COLO668 (cell line): ENCODE results near the gene GPR137C.

Experiments used
- DNase-seq: peaks from one replicate; lab custom pipeline; 2025; ENCODE audit not compliant: unreplicated experiment; lab: John Stamatoyannopoulos, UW

GPR137C gene

GRCh38 chr14:52558688-52559087 lies 6.1 kb downstream of the GPR137C start:
- no peak for DNase-seq

- no peak for DNase-seq
These were observed 10.5 kb downstream of the GPR137C start for GRCh38 chr14:52563120-52563519.

GRCh38 chr14:52568454-52568853 lies 15.8 kb downstream of the GPR137C start:
- DNase-seq, result peak; percentile 56

- no peak for DNase-seq
These were observed 23.2 kb downstream of the GPR137C start for GRCh38 chr14:52575858-52576257.

GRCh38 chr14:52583544-52583943 lies 30.9 kb downstream of the GPR137C start:
- no peak for DNase-seq

GRCh38 chr14:52589646-52590045 lies 37.0 kb downstream of the GPR137C start:
- no peak for DNase-seq

GRCh38 chr14:52590318-52590717 lies 37.7 kb downstream of the GPR137C start:
- no peak for DNase-seq

- no peak for DNase-seq
These were observed 43.7 kb downstream of the GPR137C start for GRCh38 chr14:52596320-52596719.

- no peak for DNase-seq
These were observed 44.2 kb downstream of the GPR137C start for GRCh38 chr14:52596861-52597260.

GRCh38 chr14:52598568-52598967 lies 45.9 kb downstream of the GPR137C start:
- DNase-seq, result no peak

- DNase-seq, result no peak
These were observed 47.3 kb downstream of the GPR137C start for GRCh38 chr14:52599974-52600373.

GRCh38 chr14:52602131-52602530 lies 49.5 kb downstream of the GPR137C start:
- no peak for DNase-seq

- no peak for DNase-seq
These were observed 54.4 kb downstream of the GPR137C start for GRCh38 chr14:52607061-52607460.

- no peak for DNase-seq
These were observed 56.9 kb downstream of the GPR137C start for GRCh38 chr14:52609445-52610044.

- DNase-seq, result no peak
These were observed 57.6 kb downstream of the GPR137C start for GRCh38 chr14:52610187-52610586.

- no peak for DNase-seq
These were observed 66.0 kb downstream of the GPR137C start for GRCh38 chr14:52618602-52619001.

GRCh38 chr14:52619687-52620086 lies 67.1 kb downstream of the GPR137C start:
- no peak for DNase-seq

- no peak for DNase-seq
These were observed 87.5 kb downstream of the GPR137C start for GRCh38 chr14:52640137-52640536.

- DNase-seq, result no peak
These were observed 89.1 kb downstream of the GPR137C start for GRCh38 chr14:52641745-52642144.

GRCh38 chr14:52649511-52649910 lies 96.9 kb downstream of the GPR137C start:
- DNase-seq, result no peak

GRCh38 chr14:52650774-52651173 lies 98.1 kb downstream of the GPR137C start:
- DNase-seq, result no peak

- DNase-seq, result no peak
These were observed 104.3 kb downstream of the GPR137C start for GRCh38 chr14:52656905-52657304.

GRCh38 chr14:52660325-52660724 lies 107.7 kb downstream of the GPR137C start:
- no peak for DNase-seq
